ENCODE measurements around the gene LIN7C.

DNA sequence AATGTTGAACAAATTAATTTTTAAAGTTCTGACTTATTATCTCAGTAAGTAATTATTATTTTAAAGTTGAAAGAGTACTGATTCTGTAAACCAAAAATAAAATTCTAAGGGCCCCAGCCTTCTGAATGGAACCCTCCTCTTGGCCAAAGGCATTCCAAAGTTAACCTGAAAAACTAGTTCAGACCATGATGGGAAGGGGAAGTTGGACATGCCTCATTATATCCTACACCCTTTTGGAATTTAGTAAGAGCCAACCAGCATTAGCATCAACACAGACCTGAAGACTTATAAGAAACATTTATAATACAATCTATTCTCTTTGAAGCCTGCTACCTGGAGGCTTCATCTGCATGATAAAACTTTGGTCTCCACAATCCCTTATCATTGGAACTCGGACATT lies 52.9 kb downstream of the LIN7C start:
- TF ChIP-seq SPI1 (IDR thresholded peaks at IDR 0.05; ENCODE audit: low read depth, low read length), result no peak
- no peak for TF ChIP-seq POLR2A (IDR thresholded peaks at IDR 0.05; ENCODE audit: low read depth, low read length)
- no peak for TF ChIP-seq POLR2AphosphoS5 (IDR thresholded peaks at IDR 0.05; ENCODE audit: low read depth, low read length)
- TF ChIP-seq TAF1 (IDR thresholded peaks at IDR 0.05; ENCODE audit: low read depth, low read length), result no peak
- no peak for TF ChIP-seq PAX5 (IDR thresholded peaks at IDR 0.05; ENCODE audit: insufficient read depth, low read length, severe bottlenecking)
- TF ChIP-seq POU2F2 (IDR thresholded peaks at IDR 0.05; ENCODE audit: low read depth, low read length), result no peak
